Right lobe of liver (tissue), 6 donors: ENCODE data around the gene PUM2. TPM values are rescaled to one million over a fixed set of nuclear protein-coding genes. Genes with fewer than 3 reads are reported as not detected.

Experiments
- ATAC-seq, 4 donors: fragments of 200-7000 bp; cut with Tn5 transposase; one replicate each; pipeline ENCODE4 v1.9.1; 2020; ENCODE audit warnings: mild to moderate bottlenecking in 4 of 4, moderate library complexity in 4 of 4
- DNase-seq, 3 donors: peaks; one replicate each; pipeline ENCODE4 v3.0.0-alpha.2; 2020
- H3K27ac ChIP-seq, 3 donors: fragments of 200-600 bp; one replicate each; pipeline ENCODE4 v1.8.0; 2022
- H3K27me3 ChIP-seq, 2 donors: fragments of 200-600 bp; one replicate each; pipeline ENCODE4 v1.8.0; 2022
- H3K36me3 ChIP-seq, 4 donors: fragments of 200-600 bp; sonication (generic) in 1 of 4; one replicate each; pipeline versions ENCODE4 v1.5.1 to v1.8.0; 2017 to 2022; ENCODE audit warnings: control low read depth in 1 of 4
- H3K4me1 ChIP-seq, 4 donors: fragments of 200-600 bp; sonication (generic) in 1 of 4; one replicate each; pipeline versions ENCODE4 v1.5.1 to v1.8.0; 2017 to 2022; ENCODE audit warnings: control low read depth in 1 of 4
- H3K4me3 ChIP-seq, 3 donors: fragments of 200-600 bp; one replicate each; pipeline ENCODE4 v1.8.0; 2022
- H3K9me3 ChIP-seq, 4 donors: fragments of 200-600 bp; sonication (generic) in 1 of 4; one replicate each; pipeline versions ENCODE4 v1.5.1 to v1.8.0; 2017 to 2022; ENCODE audit warnings: control low read depth in 1 of 4
- CTCF ChIP-seq, 4 donors: fragments of 200-600 bp in 3 of 4; fragments of 450-650 bp in 1 of 4; IDR thresholded peaks; one replicate each; pipeline versions ENCODE4 v1.5.1 to v1.8.0; 2016 to 2022; ENCODE audit warnings: antibody characterized with exemption in 4 of 4, mild to moderate bottlenecking in 2 of 4
- POLR2A ChIP-seq: fragments of 450-650 bp; IDR thresholded peaks from one replicate; pipeline ENCODE4 v1.6.1; 2017; ENCODE audit warnings: antibody characterized with exemption, mild to moderate bottlenecking
- WGBS: methylation state at CpG from one replicate; pipeline ENCODE4 v1.1.6; 2018; ENCODE audit warnings: low coverage, low lambda C conversion rate; ENCODE audit not compliant: insufficient coverage; ENCODE audit errors: missing lambda C conversion rate; 5-methylcytosine and 5-hydroxymethylcytosine counted together
- intact Hi-C, 2 donors: fragments of 100-400 bp; cut with DNase I; formaldehyde crosslinking; loops; one replicate each; pipeline versions ENCODE4 v1.11.2 to v1.14.1; 2022
- total RNA-seq, 6 experiments: library from RNA; depleted of rRNA in 2 of 6; stranded (reverse); fragments of >200 nt in 2 of 6; fragmentation: NEBNext Ultra II Directional in 3 of 6; extraction: Animal tissue kit (Norgen Biotek cat#: 25700) in 3 of 6; gene quantifications; one replicate each; pipeline versions ENCODE4 v1.1.0 to v1.2.4, GENCODE V29; 2016 to 2023
- donor health status: DM: no; HTN: yes; CAD: no.
- donor health status: DM: no; HTN: no; CAD: no.
- donor health status: DM: no; HTN: no; CAD: no.
- donor health status: DM: no; HTN: yes; CAD: no.
- donor health status: DM: no; HTN: yes; CAD: no.

Gene PUM2
- total RNA-seq, 6 experiments from 2014 or later, result 31.3 to 62.2 (median 51.5) TPM

- no peaks in the 10 kb centered on the region for H3K27me3 ChIP-seq
- DNase-seq, result no peak
- no peaks in the 10 kb centered on the region for H3K4me1 ChIP-seq
- no peaks in the 10 kb centered on the region for H3K9me3 ChIP-seq
- H3K36me3 ChIP-seq, result no peaks in the 10 kb centered on the region
- WGBS, result 77% methylated on average over 7 of the region's 7 CpGs
- TF ChIP-seq POLR2A (no peak), CTCF (IDR thresholded peaks at IDR 0.05) (no peak)
- ATAC-seq, result peak; percentile 11 to 43 (median 34)
- H3K27ac ChIP-seq, result no peak overlapping the region
- intact Hi-C loops, result no loop called here
- H3K4me3 ChIP-seq, result no peak overlapping the region
Observed at GRCh38 chr2:20365249-20365817, 14.7 kb upstream of the PUM2 start.

- Histone ChIP-seq H3K4me3 (no peak overlapping the region), H3K36me3 (no peaks in the 10 kb centered on the region), H3K4me1 (no peaks in the 10 kb centered on the region), H3K27me3 (no peaks in the 10 kb centered on the region), H3K9me3 (no peaks in the 10 kb centered on the region), H3K27ac (no peak overlapping the region)
- 83% methylated on average over 5 of the region's 5 CpGs for WGBS
- ATAC-seq (peak in 1 of 4 donors; percentile 18), DNase-seq (no peak)
- TF ChIP-seq CTCF (IDR thresholded peaks at IDR 0.05) (no peak), POLR2A (no peak)
- intact Hi-C loops, result no loop called here
Observed at GRCh38 chr2:20363578-20363977, 12.9 kb upstream of the PUM2 start.

GRCh38 chr2:20362701-20363435 lies 12.2 kb upstream of the PUM2 start:
- H3K27ac ChIP-seq, result no peak overlapping the region
- no peaks in the 10 kb centered on the region for H3K36me3 ChIP-seq
- intact Hi-C loops, result no loop called here
- DNase-seq, result no peak
- H3K9me3 ChIP-seq, result no peaks in the 10 kb centered on the region
- no peaks in the 10 kb centered on the region for H3K4me1 ChIP-seq
- H3K4me3 ChIP-seq, result no peak overlapping the region
- no peak for TF ChIP-seq CTCF (IDR thresholded peaks at IDR 0.05)
- no peak for TF ChIP-seq POLR2A
- 85% methylated on average over 4 of the region's 5 CpGs for WGBS
- no peaks in the 10 kb centered on the region for H3K27me3 ChIP-seq
- no peak for ATAC-seq

- WGBS, result 65% methylated on average over 4 of the region's 4 CpGs
- Histone ChIP-seq H3K4me1 (peaks cover 0 to under 1% (median 0%) of the 10 kb centered on the region in 4 donors), H3K36me3 (no peaks in the 10 kb centered on the region), H3K27ac (no peak overlapping the region), H3K27me3 (no peaks in the 10 kb centered on the region), H3K4me3 (no peak overlapping the region), H3K9me3 (no peaks in the 10 kb centered on the region)
- ATAC-seq (no peak), DNase-seq (no peak)
- intact Hi-C loops, result no loop called here
- TF ChIP-seq POLR2A (no peak), CTCF (IDR thresholded peaks at IDR 0.05) (no peak)
Observed at GRCh38 chr2:20361893-20362292, 11.2 kb upstream of the PUM2 start.
